ENCODE results near the gene MPP7. TPM values are rescaled to one million over a fixed set of nuclear protein-coding genes. Genes with fewer than 3 reads are reported as not detected.

The MPP7 gene
- total RNA-seq, 1 donor from 2014 or later: 11.8 TPM

DNA sequence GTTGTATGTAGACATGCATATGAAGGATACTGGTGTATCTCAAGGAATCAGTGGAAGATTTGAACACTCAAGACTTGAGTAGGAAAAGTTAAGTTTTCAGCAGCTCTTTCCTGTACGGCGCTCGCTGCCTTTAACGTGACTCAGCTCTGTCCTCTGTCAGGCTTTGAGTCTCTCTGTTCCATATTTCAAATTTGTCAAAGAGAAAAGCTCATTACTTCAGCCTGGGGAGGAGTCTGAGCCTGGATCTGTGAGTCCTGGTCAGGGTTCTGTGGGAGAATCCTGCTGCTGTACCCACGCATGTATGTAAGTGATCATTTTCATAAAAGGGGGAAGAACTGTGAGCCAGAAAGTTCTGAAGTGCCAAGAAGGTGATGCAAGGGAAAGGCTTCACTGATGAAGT is 13.8 kb upstream of the MPP7 start:
- DNase-seq (ENCODE audit: extremely low spot score, unreplicated experiment): no peak
- H3K27me3 Mint-ChIP-seq: peaks cover 3% of the 10 kb centered on the region
- no peak overlapping the region for H3K4me3 Mint-ChIP-seq
- peaks cover 5% of the 10 kb centered on the region for H3K9me3 Mint-ChIP-seq
- H3K36me3 Mint-ChIP-seq: no peaks in the 10 kb centered on the region
- TF ChIP-seq, protein P1, sequence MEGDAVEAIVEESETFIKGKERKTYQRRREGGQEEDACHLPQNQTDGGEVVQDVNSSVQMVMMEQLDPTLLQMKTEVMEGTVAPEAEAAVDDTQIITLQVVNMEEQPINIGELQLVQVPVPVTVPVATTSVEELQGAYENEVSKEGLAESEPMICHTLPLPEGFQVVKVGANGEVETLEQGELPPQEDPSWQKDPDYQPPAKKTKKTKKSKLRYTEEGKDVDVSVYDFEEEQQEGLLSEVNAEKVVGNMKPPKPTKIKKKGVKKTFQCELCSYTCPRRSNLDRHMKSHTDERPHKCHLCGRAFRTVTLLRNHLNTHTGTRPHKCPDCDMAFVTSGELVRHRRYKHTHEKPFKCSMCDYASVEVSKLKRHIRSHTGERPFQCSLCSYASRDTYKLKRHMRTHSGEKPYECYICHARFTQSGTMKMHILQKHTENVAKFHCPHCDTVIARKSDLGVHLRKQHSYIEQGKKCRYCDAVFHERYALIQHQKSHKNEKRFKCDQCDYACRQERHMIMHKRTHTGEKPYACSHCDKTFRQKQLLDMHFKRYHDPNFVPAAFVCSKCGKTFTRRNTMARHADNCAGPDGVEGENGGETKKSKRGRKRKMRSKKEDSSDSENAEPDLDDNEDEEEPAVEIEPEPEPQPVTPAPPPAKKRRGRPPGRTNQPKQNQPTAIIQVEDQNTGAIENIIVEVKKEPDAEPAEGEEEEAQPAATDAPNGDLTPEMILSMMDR (conservative IDR thresholded peaks at IDR 0.05): no peak
- H3K4me1 Mint-ChIP-seq (ENCODE audit: unreplicated experiment): peaks cover 4% of the 10 kb centered on the region
- H3K27ac Mint-ChIP-seq: no peak overlapping the region

DNA sequence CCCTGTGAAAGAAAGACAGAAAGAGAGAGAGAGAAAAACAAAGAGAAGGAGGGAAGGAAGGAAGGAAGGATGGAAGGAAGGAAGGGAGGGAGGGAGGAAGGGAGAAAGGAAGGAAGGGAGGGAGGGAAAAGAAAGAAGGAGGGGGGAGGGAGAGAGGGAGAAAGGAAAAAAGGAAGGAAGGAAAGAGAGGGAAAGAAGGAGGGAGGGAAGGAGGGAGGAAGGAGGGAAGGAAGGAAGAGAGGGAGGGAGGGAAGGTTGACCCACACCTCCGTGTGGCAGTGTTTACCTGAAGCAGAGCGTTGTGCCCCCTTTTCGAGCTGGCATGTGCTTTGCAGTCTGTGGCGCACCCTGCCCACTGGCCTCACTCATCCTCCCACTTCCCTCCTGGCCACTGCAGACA is 12.3 kb upstream of the MPP7 start:
- H3K27me3 Mint-ChIP-seq: peaks cover 6% of the 10 kb centered on the region
- H3K36me3 Mint-ChIP-seq: no peaks in the 10 kb centered on the region
- H3K9me3 Mint-ChIP-seq: peaks cover 5% of the 10 kb centered on the region
- H3K4me3 Mint-ChIP-seq: no peak overlapping the region
- TF ChIP-seq, protein P1 (conservative IDR thresholded peaks at IDR 0.05): no peak
- peaks cover 4% of the 10 kb centered on the region for H3K4me1 Mint-ChIP-seq (ENCODE audit: unreplicated experiment)
- no peak overlapping the region for H3K27ac Mint-ChIP-seq
- no peak for DNase-seq (ENCODE audit: extremely low spot score, unreplicated experiment)

DNA sequence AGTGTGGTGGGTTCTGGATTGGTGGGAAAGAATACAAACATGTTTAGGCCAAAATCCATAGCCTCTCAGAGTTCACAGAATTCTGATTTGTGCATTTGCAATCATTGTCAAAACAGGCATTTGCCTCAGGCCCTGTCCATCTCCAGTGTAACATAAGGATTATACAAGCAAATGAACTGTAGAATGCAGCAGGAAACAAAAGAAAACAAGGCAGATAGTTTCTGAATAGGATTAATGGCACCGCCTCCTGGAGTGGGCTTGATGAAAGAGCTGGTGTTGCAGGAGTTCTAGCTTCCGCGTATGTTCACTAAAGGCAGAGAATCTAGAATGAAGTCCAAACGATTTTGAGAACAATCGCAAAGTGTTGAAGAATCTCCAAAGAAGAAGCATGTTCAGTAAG is 11.3 kb upstream of the MPP7 start:
- Mint-ChIP-seq H3K4me1 (ENCODE audit: unreplicated experiment) (peaks cover 4% of the 10 kb centered on the region), H3K27ac (no peak overlapping the region), H3K4me3 (no peak overlapping the region), H3K27me3 (peaks cover 7% of the 10 kb centered on the region), H3K9me3 (peaks cover 5% of the 10 kb centered on the region), H3K36me3 (no peaks in the 10 kb centered on the region)
- no peak for DNase-seq (ENCODE audit: extremely low spot score, unreplicated experiment)
- TF ChIP-seq, protein P1 (conservative IDR thresholded peaks at IDR 0.05): no peak

- TF ChIP-seq, protein P1 (conservative IDR thresholded peaks at IDR 0.05): no peak
- peaks cover 5% of the 10 kb centered on the region for H3K9me3 Mint-ChIP-seq
- H3K4me3 Mint-ChIP-seq: no peak overlapping the region
- DNase-seq (ENCODE audit: extremely low spot score, unreplicated experiment): no peak
- H3K27me3 Mint-ChIP-seq: peaks cover 15% of the 10 kb centered on the region
- H3K36me3 Mint-ChIP-seq: no peaks in the 10 kb centered on the region
- H3K4me1 Mint-ChIP-seq (ENCODE audit: unreplicated experiment): peaks cover 4% of the 10 kb centered on the region
- no peak overlapping the region for H3K27ac Mint-ChIP-seq
These were observed 9.7 kb upstream of the MPP7 start for GRCh38 chr10:28312572-28312971.

DNA sequence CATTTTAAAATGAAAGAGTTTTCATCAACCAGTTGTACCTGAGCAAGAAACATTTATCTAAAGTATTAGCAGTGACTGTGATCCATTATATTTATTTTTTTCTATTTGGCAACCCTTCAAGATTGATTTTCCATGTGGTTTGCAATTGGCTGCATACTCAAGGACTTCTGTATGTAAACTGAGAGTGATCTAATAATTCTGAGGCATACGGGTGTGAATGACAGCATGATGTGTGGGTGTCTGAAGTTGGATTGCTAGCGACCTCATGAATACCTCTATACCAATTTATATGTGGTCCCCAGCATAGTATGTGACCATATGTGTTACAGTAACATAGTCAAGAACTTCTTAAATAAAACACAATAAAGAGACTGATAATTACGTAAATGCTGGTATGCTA is 8.2 kb upstream of the MPP7 start:
- Mint-ChIP-seq H3K27me3 (peaks cover 29% of the 10 kb centered on the region), H3K4me3 (no peak overlapping the region)

More for the DNA sequence above, 8.2 kb upstream of the MPP7 start:
- Mint-ChIP-seq H3K4me1 (ENCODE audit: unreplicated experiment) (peaks cover 4% of the 10 kb centered on the region), H3K36me3 (no peaks in the 10 kb centered on the region), H3K27ac (no peak overlapping the region), H3K9me3 (peaks cover 5% of the 10 kb centered on the region)
- no peak for DNase-seq (ENCODE audit: extremely low spot score, unreplicated experiment)
- TF ChIP-seq, protein P1 (conservative IDR thresholded peaks at IDR 0.05): no peak
